Left ventricle myocardium inferior (tissue), 1 donor: Measurements from ENCODE around the gene C17orf67. TPM values are rescaled to one million over a fixed set of nuclear protein-coding genes. Genes with fewer than 3 reads are reported as not detected.

Source experiments
- DNase-seq: peaks from one replicate; pipeline ENCODE4 v3.0.0-alpha.2; 2020
- H3K27ac ChIP-seq: fragments of 200-600 bp; replicated peaks from 2 replicates; pipeline ENCODE4 v1.8.0; 2021
- H3K27me3 ChIP-seq: fragments of 200-600 bp; 2 replicates; pipeline ENCODE4 v1.8.0; 2021; ENCODE audit warnings: low read depth
- H3K36me3 ChIP-seq: fragments of 200-600 bp; 2 replicates; pipeline ENCODE4 v1.8.0; 2021
- H3K4me1 ChIP-seq: fragments of 200-600 bp; 2 replicates; pipeline ENCODE4 v1.8.0; 2021
- H3K4me3 ChIP-seq: fragments of 200-600 bp; 2 replicates; pipeline ENCODE4 v1.8.0; 2021; ENCODE audit warnings: mild to moderate bottlenecking, moderate library complexity
- H3K9me3 ChIP-seq: fragments of 200-600 bp; replicated peaks from 2 replicates; pipeline ENCODE4 v1.8.0; 2021
- intact Hi-C: fragments of 100-400 bp; cut with micrococcal nuclease; formaldehyde crosslinking; loops from one replicate; pipeline ENCODE4 v1.11.0; 2022
- total RNA-seq: library from RNA; stranded (reverse); fragmentation: NEBNext Ultra II Directional; extraction: Animal tissue kit (Norgen Biotek cat#: 25700); gene quantifications from one replicate; pipeline ENCODE4 v1.2.1, GENCODE V29; 2021
- TF ChIP-seq, protein P1 (sequence below): fragments of 200-600 bp; IDR thresholded peaks from 2 replicates; pipeline ENCODE4 v1.8.0; 2021; ENCODE audit warnings: antibody characterized with exemption, mild to moderate bottlenecking, borderline replicate concordance
- donor health status: DM: no; HTN: yes; CAD: no; lungs with severe emphysema.

C17orf67 gene
- total RNA-seq, 1 donor from 2014 or later = 1.1 TPM

DNA sequence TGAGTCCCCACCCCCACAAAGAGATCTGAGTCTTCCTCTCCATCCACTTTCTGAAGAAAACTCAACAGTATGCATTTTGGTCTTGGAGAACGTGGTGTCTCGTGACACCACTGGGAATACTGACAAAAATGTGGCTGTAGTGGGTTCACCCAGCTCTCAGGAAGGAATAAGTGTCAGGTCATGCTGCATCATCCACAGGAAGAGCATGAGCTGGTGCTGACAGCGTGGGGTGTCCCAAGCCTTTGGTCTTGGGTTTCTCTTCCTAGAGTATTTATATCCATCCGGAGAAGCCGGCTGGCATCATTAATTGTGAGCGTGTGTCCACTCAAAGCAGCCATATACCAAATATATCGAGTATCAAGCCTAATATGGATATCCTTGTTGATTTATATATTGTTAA lies 55.9 kb downstream of the C17orf67 start:
- no peaks in the 10 kb centered on the region for H3K36me3 ChIP-seq
- no peak overlapping the region for H3K27ac ChIP-seq
- H3K4me1 ChIP-seq = peaks cover 11% of the 10 kb centered on the region
- TF ChIP-seq, protein P1, sequence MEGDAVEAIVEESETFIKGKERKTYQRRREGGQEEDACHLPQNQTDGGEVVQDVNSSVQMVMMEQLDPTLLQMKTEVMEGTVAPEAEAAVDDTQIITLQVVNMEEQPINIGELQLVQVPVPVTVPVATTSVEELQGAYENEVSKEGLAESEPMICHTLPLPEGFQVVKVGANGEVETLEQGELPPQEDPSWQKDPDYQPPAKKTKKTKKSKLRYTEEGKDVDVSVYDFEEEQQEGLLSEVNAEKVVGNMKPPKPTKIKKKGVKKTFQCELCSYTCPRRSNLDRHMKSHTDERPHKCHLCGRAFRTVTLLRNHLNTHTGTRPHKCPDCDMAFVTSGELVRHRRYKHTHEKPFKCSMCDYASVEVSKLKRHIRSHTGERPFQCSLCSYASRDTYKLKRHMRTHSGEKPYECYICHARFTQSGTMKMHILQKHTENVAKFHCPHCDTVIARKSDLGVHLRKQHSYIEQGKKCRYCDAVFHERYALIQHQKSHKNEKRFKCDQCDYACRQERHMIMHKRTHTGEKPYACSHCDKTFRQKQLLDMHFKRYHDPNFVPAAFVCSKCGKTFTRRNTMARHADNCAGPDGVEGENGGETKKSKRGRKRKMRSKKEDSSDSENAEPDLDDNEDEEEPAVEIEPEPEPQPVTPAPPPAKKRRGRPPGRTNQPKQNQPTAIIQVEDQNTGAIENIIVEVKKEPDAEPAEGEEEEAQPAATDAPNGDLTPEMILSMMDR = no peak
- no peak for DNase-seq
- H3K9me3 ChIP-seq = no peaks in the 10 kb centered on the region
- intact Hi-C loops = loop anchor here (10.0 kb wide), 1 partner anchor 183 kb away; the partner anchor contains the start of gene NOG
- H3K4me3 ChIP-seq = no peak overlapping the region
- peaks cover 54% of the 10 kb centered on the region for H3K27me3 ChIP-seq

- H3K4me3 ChIP-seq = no peak overlapping the region
- intact Hi-C loops = loop anchor here (10.0 kb wide), 1 partner anchor 180 kb away; the partner anchor contains the start of gene NOG
- H3K9me3 ChIP-seq = no peaks in the 10 kb centered on the region
- H3K4me1 ChIP-seq = peaks cover 1% of the 10 kb centered on the region
- TF ChIP-seq, protein P1 = no peak
- H3K27me3 ChIP-seq = peaks cover 46% of the 10 kb centered on the region
- no peak for DNase-seq
- H3K27ac ChIP-seq = no peak overlapping the region
- no peaks in the 10 kb centered on the region for H3K36me3 ChIP-seq
These were observed 59.1 kb downstream of the C17orf67 start for GRCh38 chr17:56774650-56775049.

- no peak overlapping the region for H3K4me3 ChIP-seq
- H3K36me3 ChIP-seq = no peaks in the 10 kb centered on the region
- intact Hi-C loops = loop anchor here (10.0 kb wide), 1 partner anchor 178 kb away; the partner anchor contains the start of gene NOG
- no peaks in the 10 kb centered on the region for H3K4me1 ChIP-seq
- H3K27me3 ChIP-seq = peaks cover 35% of the 10 kb centered on the region
- H3K9me3 ChIP-seq = no peaks in the 10 kb centered on the region
- TF ChIP-seq, protein P1 = no peak
- H3K27ac ChIP-seq = no peak overlapping the region
- DNase-seq = no peak
These were observed 60.6 kb downstream of the C17orf67 start for GRCh38 chr17:56773124-56773523.

DNA sequence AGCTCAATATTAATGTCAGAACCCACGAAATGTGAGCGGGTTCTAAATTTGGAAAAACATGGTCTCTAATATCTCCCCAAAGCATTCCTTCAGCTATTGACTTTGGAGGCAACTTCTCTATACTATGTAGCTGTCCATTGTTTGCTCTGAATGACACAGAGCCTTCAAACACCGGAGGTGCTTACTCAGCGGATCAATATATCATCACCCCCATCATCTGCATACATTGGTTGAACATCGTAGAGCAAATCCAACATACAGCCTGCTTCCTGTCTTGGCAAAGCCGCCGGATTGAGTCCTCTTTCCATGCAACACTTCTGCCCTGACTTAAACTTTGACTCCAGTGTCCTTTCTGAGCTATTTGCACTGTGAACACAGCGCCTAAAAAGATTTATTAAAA lies 61.3 kb downstream of the C17orf67 start:
- Histone ChIP-seq H3K9me3 (no peaks in the 10 kb centered on the region), H3K4me3 (no peak overlapping the region), H3K27ac (no peak overlapping the region), H3K36me3 (no peaks in the 10 kb centered on the region), H3K4me1 (no peaks in the 10 kb centered on the region), H3K27me3 (peaks cover 28% of the 10 kb centered on the region)
- DNase-seq = no peak
- intact Hi-C loops = loop anchor here (10.0 kb wide), 1 partner anchor 178 kb away; the partner anchor contains the start of gene NOG
- TF ChIP-seq, protein P1 = no peak

DNA sequence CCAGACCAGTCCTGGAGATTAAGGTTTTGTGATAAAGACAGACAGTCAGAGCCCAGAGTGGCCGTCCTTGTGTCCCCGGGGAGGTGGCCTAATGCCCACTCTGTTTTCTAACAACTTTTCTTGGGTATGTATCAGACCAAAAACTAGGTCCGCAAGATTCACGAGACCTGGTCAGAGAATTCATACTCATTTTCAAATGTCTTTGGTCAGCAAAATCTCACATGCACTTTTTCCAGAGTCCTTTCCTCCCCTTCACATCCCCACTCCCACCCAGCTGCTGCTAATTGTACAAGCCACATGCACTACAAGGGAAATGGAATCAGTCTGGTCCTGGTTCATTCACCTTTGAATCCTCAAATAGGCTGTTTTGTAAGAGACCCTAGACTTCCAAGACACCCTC lies 61.7 kb downstream of the C17orf67 start:
- TF ChIP-seq, protein P1 = no peak
- Histone ChIP-seq H3K4me3 (no peak overlapping the region), H3K36me3 (no peaks in the 10 kb centered on the region), H3K27me3 (peaks cover 23% of the 10 kb centered on the region), H3K4me1 (no peaks in the 10 kb centered on the region), H3K27ac (no peak overlapping the region), H3K9me3 (no peaks in the 10 kb centered on the region)
- DNase-seq = no peak
- intact Hi-C loops = loop anchor here (10.0 kb wide), 1 partner anchor 177 kb away; the partner anchor contains the start of gene NOG
